ENCODE data around the gene FKBP1B. TPM values are rescaled to one million over a fixed set of nuclear protein-coding genes. Genes with fewer than 3 reads are reported as not detected.

FKBP1B gene
- total and polyA plus RNA-seq, 7 donors, result 0.46 to 2.7 (median 1.3) TPM

DNA sequence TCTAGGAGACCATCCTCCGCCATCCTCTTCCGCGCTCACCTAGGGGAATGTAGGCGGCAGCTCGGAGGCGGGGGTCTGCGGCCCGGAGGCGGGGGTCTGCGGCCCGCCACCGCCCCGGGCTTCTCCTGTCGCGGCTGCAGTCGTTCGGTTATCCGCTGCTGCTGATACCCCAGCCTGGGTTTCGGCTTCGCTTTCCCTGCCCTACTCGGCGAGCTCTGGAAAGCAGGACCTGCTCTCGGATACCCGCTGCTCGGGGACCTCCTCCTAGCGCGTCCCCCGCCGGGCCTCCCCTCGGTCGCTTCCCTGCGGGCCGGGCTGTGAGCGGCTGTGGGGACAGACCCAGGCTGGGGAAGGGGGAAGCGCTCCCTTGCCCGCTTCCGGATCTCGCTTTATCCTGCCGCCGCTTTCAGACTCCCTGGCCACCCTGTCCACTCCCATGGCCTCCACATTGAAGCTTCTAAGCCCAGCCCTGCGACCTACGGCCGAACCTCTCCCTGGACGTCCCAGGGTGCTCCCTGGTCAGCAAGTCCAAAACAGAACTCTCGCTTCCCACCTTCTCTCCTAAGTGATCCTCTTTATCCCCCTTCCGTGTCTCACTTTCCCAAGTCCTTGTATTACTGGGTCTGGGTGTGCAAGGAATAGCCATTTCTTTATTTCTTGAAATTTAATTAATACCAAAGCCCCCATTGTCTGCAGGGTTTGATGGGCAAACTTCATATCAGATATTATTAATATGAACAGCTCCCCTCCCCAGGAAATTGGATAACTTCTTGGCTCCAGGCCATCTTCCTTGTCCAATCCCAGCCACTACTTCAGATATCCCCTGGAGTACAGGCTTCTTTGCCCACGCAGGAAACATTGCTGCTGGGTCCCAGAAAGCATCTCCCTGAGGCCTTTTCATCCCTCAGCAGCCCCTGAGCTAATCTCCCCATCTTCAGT, 769 bp downstream of the FKBP1B start:
- no peak for ATAC-seq

DNA sequence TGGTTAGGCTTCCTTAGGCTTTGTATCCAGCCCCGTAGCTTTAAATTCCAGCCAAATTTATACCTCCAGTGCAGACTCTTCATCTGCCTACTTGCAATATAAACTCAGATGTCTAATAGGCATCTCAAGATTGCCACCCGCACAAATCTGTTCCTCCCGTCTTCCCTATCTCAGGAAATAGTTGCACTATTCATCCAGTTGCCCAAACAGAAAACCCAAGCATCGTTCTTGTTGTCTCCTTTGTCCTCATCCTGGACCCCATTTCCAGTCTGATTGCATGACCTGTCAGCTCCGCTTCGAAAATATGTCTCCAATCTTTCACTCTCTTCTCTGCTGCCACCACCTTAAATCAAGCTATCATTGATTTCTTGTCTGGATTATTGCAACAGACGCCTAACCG, 2.3 kb downstream of the FKBP1B start:
- Histone ChIP-seq H3K27ac (no peak overlapping the region), H3K4me1 (peaks cover 6% of the 10 kb centered on the region), H3K4me3 (no peak overlapping the region), H3K36me3 (ENCODE audit: insufficient read depth in 1 of 2, low read depth in 1 of 2) (no peaks in the 10 kb centered on the region), H3K27me3 (ENCODE audit: insufficient read depth in 3 of 3, low read length in 2 of 3) (peaks cover 0 to 17% (median 7%) of the 10 kb centered on the region in 3 donors), H3K9me3 (no peaks in the 10 kb centered on the region)
- 74 to 80% (median 75%) methylated on average over 8 of the region's 8 CpGs for WGBS, 3 donors
- TF ChIP-seq, protein P1, sequence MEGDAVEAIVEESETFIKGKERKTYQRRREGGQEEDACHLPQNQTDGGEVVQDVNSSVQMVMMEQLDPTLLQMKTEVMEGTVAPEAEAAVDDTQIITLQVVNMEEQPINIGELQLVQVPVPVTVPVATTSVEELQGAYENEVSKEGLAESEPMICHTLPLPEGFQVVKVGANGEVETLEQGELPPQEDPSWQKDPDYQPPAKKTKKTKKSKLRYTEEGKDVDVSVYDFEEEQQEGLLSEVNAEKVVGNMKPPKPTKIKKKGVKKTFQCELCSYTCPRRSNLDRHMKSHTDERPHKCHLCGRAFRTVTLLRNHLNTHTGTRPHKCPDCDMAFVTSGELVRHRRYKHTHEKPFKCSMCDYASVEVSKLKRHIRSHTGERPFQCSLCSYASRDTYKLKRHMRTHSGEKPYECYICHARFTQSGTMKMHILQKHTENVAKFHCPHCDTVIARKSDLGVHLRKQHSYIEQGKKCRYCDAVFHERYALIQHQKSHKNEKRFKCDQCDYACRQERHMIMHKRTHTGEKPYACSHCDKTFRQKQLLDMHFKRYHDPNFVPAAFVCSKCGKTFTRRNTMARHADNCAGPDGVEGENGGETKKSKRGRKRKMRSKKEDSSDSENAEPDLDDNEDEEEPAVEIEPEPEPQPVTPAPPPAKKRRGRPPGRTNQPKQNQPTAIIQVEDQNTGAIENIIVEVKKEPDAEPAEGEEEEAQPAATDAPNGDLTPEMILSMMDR (IDR thresholded peaks at IDR 0.05), result no peak
- no peak for DNase-seq
- intact Hi-C loops (cut with DNase I), result no loop called here
- no peak for ATAC-seq

More for the DNA sequence above, 769 bp downstream of the FKBP1B start:
- H3K27me3 ChIP-seq (ENCODE audit: insufficient read depth in 3 of 3, low read length in 2 of 3), result peaks cover 0 to 17% (median 7%) of the 10 kb centered on the region in 3 donors
- 3 to 5% (median 5%) methylated on average over 36 to 47 of the region's 47 CpGs for WGBS, 3 donors
- no peaks in the 10 kb centered on the region for H3K9me3 ChIP-seq
- intact Hi-C loops (cut with DNase I), result no loop called here
- H3K27ac ChIP-seq, result peak overlapping the region; percentile 16
- TF ChIP-seq, protein P1 (IDR thresholded peaks at IDR 0.05), result no peak
- peak overlapping the region; percentile 75 for H3K4me3 ChIP-seq
- peak; percentile 25 to 55 for DNase-seq
- peaks cover 15% of the 10 kb centered on the region for H3K4me1 ChIP-seq
- H3K36me3 ChIP-seq (ENCODE audit: insufficient read depth in 1 of 2, low read depth in 1 of 2), result no peaks in the 10 kb centered on the region

DNA sequence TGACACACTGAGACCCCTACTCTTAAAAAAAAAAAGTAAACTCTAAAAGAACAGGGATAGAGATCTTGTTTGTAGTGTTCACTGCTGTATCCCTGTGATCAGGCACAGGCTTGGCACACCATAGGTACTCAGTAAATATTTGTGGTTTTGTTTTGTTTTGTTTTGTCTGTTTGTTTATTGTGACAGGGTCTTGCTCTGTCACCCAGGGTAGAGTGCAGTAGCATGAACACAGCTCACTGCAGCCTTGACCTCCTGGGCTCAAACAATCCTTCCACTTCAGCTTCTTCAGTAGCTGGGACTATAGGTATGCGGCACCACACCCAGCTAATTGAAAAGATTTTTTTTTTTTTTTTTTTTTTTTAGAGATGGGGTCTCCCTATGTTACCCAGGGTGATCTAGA, 3.4 kb downstream of the FKBP1B start:
- Histone ChIP-seq H3K27me3 (ENCODE audit: insufficient read depth in 3 of 3, low read length in 2 of 3) (peaks cover 0 to 17% (median 7%) of the 10 kb centered on the region in 3 donors), H3K9me3 (no peaks in the 10 kb centered on the region), H3K27ac (no peak overlapping the region), H3K4me1 (peaks cover 6% of the 10 kb centered on the region), H3K36me3 (ENCODE audit: insufficient read depth in 1 of 2, low read depth in 1 of 2) (no peaks in the 10 kb centered on the region), H3K4me3 (no peak overlapping the region)
- intact Hi-C loops (cut with DNase I), result no loop called here
- 83 to 95% (median 91%) methylated on average over 1 of the region's 1 CpG for WGBS, 3 donors
- DNase-seq (no peak), ATAC-seq (no peak)
- TF ChIP-seq, protein P1 (IDR thresholded peaks at IDR 0.05), result no peak

DNA sequence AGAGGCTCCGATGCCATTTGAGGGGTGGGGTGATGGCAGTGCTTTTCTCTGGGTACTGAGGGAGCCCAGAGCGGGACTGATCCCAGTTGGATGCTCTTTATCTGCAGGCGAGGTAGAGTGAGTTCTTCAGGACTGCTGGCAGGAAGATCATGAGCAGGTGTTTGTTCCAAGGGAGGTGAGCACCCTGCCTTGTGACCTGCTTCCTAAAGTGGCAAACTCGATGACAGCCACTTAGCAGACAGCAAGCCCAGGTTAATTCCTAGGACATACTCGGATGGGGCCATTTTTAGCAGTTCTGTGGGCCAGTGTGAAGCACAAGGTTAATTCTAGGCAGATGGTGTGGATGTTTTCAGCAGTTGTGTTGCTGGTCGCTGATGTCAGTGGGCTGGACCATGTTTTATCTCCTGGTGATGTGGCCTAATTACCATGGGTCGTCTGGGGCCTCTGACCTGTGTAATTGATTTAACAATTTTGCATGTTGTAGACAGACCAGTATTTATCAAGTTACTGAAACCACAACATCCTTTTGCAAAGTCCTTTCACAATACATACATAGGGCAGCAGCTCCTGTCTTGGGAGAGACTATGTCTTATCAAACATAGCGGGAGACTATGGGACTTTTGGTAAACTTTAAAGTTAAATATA, 4.9 kb downstream of the FKBP1B start:
- no peak for ATAC-seq
- 73 to 79% (median 74%) methylated on average over 8 of the region's 8 CpGs for WGBS, 3 donors
- intact Hi-C loops (cut with DNase I), result no loop called here
- DNase-seq, result no peak
- H3K4me3 ChIP-seq, result no peak overlapping the region
- TF ChIP-seq, protein P1 (IDR thresholded peaks at IDR 0.05), result no peak
- H3K27me3 ChIP-seq (ENCODE audit: insufficient read depth in 3 of 3, low read length in 2 of 3), result peaks cover 0 to 6% (median 2%) of the 10 kb centered on the region in 3 donors
- H3K27ac ChIP-seq, result no peak overlapping the region
- H3K36me3 ChIP-seq (ENCODE audit: insufficient read depth in 1 of 2, low read depth in 1 of 2), result no peaks in the 10 kb centered on the region
- no peaks in the 10 kb centered on the region for H3K9me3 ChIP-seq
- H3K4me1 ChIP-seq, result peaks cover 6% of the 10 kb centered on the region
